Ramos (cell line): ENCODE measurements around the gene DUSP6.

Experiments used
- in situ Hi-C: fragments of 300-500 bp; cut with MboI; formaldehyde crosslinking; loops from one replicate; pipeline ENCODE4 v1.14.3; 2022; ENCODE audit warnings: low sequenced_read_pairs; ENCODE audit not compliant: unreplicated experiment

The DUSP6 gene

GRCh38 chr12:89334548-89335169 is 17.6 kb downstream of the DUSP6 start:
- in situ Hi-C loops, result no loop called here

DNA sequence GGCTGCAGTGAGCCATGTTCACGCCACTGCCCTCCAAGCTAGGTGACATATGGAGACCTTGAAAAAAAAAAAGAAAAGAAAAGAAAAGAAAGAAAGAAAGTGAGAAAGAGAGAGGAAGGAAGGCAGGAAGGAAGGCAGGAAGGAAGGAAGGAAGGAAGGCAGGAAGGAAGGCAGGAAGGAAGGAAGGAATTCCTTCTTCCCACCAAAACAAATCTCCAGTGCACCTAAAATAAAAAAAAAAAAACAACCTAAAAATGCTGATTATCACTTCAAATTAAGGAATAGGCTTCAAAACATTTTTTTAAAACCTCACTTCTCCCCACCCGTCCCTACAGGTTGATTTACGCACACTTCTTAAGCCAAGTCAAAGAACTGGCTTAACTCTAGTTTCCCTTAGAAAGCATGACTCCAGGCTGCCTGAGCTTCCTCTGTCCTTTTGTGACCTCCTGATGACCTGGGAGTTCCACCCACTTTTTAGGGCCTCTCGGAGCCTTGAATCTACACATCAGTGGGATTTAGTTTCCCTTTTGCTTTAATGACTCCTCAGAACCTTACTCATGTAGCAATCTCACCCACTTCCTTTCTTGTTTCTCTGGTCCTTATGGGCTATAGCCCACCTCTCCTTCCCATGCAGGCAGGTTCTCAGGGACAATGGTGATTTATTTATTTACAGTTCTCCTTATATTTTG is 18.6 kb downstream of the DUSP6 start:
- in situ Hi-C loops, result no loop called here

- in situ Hi-C loops, result no loop called here
Observed at GRCh38 chr12:89328151-89329030, 23.9 kb downstream of the DUSP6 start.

- in situ Hi-C loops, result no loop called here
Observed at GRCh38 chr12:89327486-89328094, 24.7 kb downstream of the DUSP6 start.

DNA sequence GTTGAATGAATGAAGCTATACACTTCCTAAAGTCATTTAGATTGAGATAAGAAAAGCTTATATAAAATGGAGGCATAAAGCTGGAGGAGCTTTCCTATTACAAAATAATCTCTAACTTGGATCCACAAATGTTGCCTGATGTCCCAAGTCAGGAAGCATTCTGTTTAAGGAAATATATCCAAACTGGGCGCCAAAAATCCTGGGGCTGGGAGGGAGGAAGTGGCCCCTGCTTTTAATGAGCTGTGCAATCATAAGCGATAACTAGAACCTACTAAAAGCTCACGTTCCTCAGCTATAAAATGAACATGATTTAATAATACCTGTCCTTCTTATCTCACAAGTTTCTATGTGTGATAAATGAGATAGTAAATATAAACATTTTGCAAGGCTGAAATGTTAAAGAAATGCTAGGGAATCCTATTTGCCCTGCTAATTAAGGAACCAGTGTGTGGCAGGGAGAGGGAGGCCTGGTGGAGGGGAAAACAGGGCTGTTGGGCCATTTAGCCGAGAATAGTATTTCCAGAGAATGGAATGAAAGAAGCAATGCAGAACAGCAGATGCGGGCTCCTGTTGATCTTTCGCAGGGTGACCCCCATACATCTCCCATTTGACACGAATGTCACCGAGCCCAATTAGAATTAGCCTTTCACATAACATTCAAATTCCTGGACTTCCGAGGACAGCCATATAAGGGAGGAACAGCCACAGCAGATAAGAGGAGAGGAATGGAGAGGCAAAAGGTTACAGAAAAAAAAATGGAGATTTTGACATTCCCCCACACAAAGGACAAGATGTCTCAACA is 25.9 kb downstream of the DUSP6 start:
- in situ Hi-C loops, result no loop called here

- in situ Hi-C loops, result no loop called here
Observed at GRCh38 chr12:89325495-89325894, 26.8 kb downstream of the DUSP6 start.

GRCh38 chr12:89324437-89324836 is 27.9 kb downstream of the DUSP6 start:
- in situ Hi-C loops, result no loop called here

DNA sequence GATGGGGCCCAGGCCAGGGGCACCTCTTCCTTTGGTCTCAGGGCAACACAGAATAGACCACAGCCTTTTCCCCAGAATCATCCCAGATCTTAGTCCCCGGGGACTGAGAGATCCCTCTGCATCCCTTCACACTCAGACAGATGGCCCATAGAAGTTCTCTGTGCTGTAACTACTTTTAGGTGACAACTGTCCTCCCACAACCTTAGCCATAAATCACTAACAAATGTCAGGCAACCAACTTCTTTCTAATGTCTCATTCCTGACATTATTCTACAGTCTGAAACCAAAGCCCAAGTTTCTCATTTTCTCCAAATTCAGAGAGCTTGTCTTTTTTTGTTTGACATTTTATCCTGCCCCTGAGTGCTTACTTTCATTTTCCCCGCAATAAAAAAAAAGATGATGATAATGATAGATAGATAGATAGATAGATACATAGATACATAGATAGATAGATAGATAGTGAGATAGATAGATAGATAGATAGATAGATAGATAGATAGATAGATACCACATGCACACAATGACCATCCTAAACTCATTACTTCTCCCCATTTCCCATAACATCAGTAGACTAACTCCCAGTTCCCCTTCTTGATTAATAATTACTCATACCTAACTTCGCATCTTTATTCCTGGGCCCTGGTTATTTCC is 28.6 kb downstream of the DUSP6 start:
- in situ Hi-C loops, result no loop called here

GRCh38 chr12:89320735-89321134 is 31.6 kb downstream of the DUSP6 start:
- in situ Hi-C loops, result no loop called here

DNA sequence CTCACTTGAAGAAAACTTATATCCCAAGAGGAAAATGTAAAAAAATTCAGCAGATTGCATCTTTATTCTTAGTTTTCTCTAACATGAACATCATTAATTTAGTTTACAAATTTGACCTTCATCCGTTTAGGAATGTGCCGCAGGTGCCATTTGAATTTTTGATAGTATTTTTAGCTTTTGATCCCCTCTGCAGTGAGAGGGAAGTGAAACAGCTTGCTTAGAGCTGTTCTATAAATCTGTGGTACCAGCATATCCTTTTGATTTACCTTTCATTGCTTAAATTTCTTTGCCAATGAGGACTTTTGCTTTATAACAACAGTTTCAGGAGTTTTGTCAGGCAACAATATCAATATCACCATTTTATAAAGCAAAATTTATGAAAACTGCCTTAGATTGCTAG is 32.7 kb downstream of the DUSP6 start:
- in situ Hi-C loops, result no loop called here

DNA sequence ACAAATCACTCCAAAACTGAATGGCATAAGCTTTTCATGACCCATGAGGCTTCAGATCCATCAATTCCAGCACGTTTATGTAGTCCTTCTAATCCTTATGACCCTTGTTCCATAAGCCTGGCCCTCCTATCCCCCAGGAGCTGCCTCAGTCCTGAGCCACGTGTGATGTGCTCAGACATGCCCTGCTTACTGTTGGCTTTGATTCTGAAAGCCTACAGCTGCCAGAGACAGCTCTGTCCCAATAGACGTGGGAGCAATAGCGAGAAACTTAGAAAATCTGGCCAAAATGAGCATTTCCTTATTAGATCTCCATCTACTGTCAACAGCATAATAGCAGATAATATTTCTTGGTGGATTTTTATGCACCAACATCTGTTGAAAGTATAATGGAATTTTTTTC is 33.2 kb downstream of the DUSP6 start:
- in situ Hi-C loops, result no loop called here

DNA sequence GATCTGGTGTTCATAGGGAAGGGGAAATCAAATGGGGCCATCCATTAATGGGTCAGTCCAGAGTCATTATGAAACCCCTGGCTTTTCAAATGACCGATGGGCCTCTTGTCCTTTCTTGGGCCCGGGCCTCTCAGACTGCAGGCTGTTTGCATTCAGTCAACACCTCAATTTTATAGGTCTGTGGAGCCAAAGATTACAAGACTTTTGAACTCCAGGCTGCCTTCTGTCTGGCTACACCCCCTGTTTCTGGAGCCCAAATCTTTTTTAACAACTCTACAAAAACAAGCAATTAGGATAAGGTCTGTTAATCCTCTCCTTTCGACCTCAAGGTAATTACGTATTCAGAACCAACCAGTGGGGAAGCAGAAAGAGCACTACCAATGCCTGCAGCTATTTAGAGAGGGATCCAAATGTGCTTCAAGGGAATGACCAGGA is 35.6 kb downstream of the DUSP6 start:
- in situ Hi-C loops, result no loop called here

GRCh38 chr12:89314060-89314761 is 38.1 kb downstream of the DUSP6 start:
- in situ Hi-C loops, result no loop called here

DNA sequence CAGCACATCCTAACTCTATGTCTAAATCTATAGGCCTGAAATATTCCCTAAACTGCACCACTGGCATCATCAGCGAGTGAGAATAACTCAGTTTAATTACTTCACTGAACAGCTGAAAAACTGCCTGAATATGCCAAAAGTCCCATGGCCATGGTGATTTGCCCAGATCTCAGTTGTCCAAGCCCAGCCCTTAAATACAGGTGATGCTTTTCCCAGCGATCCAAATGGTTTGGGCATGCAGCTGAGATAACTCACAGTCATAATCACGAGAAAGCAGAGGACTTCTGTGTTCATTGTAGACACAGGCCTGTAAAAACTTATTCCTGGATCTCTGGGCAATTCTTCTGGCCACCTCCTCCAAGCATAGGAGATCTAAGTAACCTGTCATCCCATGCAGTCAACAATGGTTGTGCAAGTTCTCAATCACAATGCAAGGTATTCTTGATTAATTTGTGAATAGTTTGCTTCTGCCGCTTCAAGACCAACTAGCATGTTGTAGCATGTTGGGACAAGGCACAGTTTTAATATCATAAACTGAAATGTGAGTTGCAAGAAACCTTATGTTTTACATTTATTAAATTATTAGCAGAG is 40.5 kb downstream of the DUSP6 start:
- in situ Hi-C loops, result no loop called here

DNA sequence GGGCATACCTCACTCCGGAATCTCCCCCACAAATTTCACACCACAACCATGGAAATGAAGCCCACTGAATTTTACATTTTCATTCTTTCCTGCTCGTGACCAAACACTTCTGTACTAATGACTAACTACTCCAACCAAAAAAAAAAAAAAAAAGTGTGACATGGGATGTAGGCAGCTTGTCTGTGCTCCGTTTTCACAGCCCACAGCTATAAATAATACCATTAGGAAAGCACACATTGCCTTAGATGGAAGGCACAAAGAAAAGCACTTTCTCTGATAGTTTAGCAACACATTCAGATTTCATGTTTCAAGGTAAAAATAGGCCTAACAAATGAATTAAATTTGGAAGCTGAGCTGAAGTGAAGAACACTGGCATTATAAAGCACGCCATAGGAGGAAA is 42.5 kb downstream of the DUSP6 start:
- in situ Hi-C loops, result no loop called here

- in situ Hi-C loops, result no loop called here
Observed at GRCh38 chr12:89309440-89309802, 42.9 kb downstream of the DUSP6 start.

DNA sequence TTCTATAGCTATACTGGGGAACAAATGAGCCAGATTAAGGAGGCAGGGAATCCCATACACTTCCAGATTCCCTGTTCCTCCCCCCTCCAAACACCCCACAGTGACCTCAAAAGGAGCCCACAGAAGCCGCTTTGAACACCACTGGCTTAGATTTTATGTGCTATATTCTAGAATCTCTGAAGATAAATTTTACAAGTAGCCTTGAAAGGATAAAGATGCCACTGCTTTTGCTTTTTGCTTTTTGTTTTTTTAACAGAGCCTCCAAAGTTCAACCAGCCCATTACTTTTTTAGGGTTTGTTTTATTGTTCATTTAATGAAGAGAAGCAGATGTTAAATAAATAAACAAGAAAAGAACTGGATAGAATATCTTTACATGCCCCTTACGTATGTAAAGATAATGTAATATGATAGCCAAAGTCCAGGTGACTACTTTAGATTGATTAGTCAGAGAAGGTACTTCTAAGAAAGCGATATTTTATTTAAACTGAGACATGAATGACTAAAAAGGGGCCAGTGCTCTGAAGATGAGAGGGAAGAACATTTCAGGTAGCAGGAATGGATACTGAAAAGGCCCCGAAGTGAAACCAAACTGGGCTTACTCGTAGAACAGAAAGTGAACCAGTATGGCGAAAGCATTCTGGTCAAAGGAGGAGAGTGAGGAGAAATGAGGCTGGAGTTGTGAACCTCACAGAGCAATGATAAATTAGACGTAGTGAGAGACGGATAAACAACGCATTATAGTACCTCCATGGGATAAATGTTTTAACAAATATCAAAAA is 44.6 kb downstream of the DUSP6 start:
- in situ Hi-C loops, result no loop called here
